GM19240 (cell line): ENCODE measurements around the gene SLCO4C1.
"Not testable (repeated sequence)": the region's sequence is repeated elsewhere in the genome, so short reads cannot be mapped to it uniquely, and the experiment has no call there.

Source experiments
- DNase-seq: peaks from one replicate; pipeline ENCODE4 v3.0.0; 2011; ENCODE audit warnings: low spot score; ENCODE audit not compliant: insufficient read length

SLCO4C1 gene

GRCh38 chr5:102296178-102296817 lies at the start of gene SLCO4C1:
TSS of gene SLCO4C1 (minus strand) at chr5:102296284. CDS start at chr5:102296262, 22 bp downstream.
- peak; percentile 16 for DNase-seq

GRCh38 chr5:102341681-102342288 lies 45.7 kb upstream of the SLCO4C1 start:
- DNase-seq = no peak

- DNase-seq = no peak
These were observed 28.6 kb upstream of the SLCO4C1 start for GRCh38 chr5:102324714-102325113.

- not testable (repeated sequence) for DNase-seq
These were observed 22.7 kb upstream of the SLCO4C1 start for GRCh38 chr5:102318801-102319200.

- no peak for DNase-seq
These were observed 18.2 kb upstream of the SLCO4C1 start for GRCh38 chr5:102314328-102314727.

- DNase-seq = no peak
These were observed 17.8 kb upstream of the SLCO4C1 start for GRCh38 chr5:102313912-102314311.

- no peak for DNase-seq
These were observed 16.7 kb upstream of the SLCO4C1 start for GRCh38 chr5:102312586-102313370.

GRCh38 chr5:102309586-102309985 lies 13.5 kb upstream of the SLCO4C1 start:
- DNase-seq = no peak

- DNase-seq = no peak
These were observed 11.1 kb upstream of the SLCO4C1 start for GRCh38 chr5:102307232-102307631.

- no peak for DNase-seq
These were observed 10.0 kb upstream of the SLCO4C1 start for GRCh38 chr5:102306121-102306520.

GRCh38 chr5:102295534-102296177 lies 428 bp downstream of the SLCO4C1 start:
- no peak for DNase-seq

- no peak for DNase-seq
These were observed 1.1 kb downstream of the SLCO4C1 start for GRCh38 chr5:102294886-102295395.

- DNase-seq = no peak
These were observed 6.1 kb downstream of the SLCO4C1 start for GRCh38 chr5:102290004-102290403.

- DNase-seq = no peak
These were observed 6.7 kb downstream of the SLCO4C1 start for GRCh38 chr5:102289251-102289899.

- no peak for DNase-seq
These were observed 7.5 kb downstream of the SLCO4C1 start for GRCh38 chr5:102288630-102289029.

GRCh38 chr5:102286476-102286875 lies 9.6 kb downstream of the SLCO4C1 start:
- DNase-seq = no peak

- DNase-seq = no peak
These were observed 12.8 kb downstream of the SLCO4C1 start for GRCh38 chr5:102283102-102283797.

GRCh38 chr5:102279711-102280110 lies 16.4 kb downstream of the SLCO4C1 start:
- DNase-seq = no peak

- DNase-seq = no peak
These were observed 17.9 kb downstream of the SLCO4C1 start for GRCh38 chr5:102278231-102278630.

- no peak for DNase-seq
These were observed 18.9 kb downstream of the SLCO4C1 start for GRCh38 chr5:102277144-102277543.

- DNase-seq = no peak
These were observed 24.3 kb downstream of the SLCO4C1 start for GRCh38 chr5:102271759-102272158.
